Retinal pigment epithelial cell (primary cell): ENCODE measurements around the gene WIPF3.

ENCODE experiments used
- DNase-seq: peaks from one replicate; pipeline ENCODE4 v3.0.0-alpha.2; 2010; ENCODE audit warnings: low read depth
- H3K4me3 ChIP-seq: 2 replicates; pipeline ENCODE4 v1.5.1; 2011; ENCODE audit warnings: mild to moderate bottlenecking, low read length, control low read depth, moderate library complexity
- CTCF ChIP-seq: conservative IDR thresholded peaks from 2 replicates; pipeline ENCODE4 v1.5.1; 2011; ENCODE audit warnings: low read depth, low read length, control low read depth, inconsistent platforms

Gene WIPF3

GRCh38 chr7:29946428-29947186 lies 140.3 kb downstream of the WIPF3 start:
- H3K4me3 ChIP-seq: no peak overlapping the region
- peak; percentile 0 for DNase-seq
- peak; percentile 40 for TF ChIP-seq CTCF

- DNase-seq: no peak
- TF ChIP-seq CTCF: no peak
- no peak overlapping the region for H3K4me3 ChIP-seq
Measured at GRCh38 chr7:29948587-29948986, 142.3 kb downstream of the WIPF3 start.

- no peak for TF ChIP-seq CTCF
- DNase-seq: no peak
- H3K4me3 ChIP-seq: no peak overlapping the region
Measured at GRCh38 chr7:29950480-29950879, 144.2 kb downstream of the WIPF3 start.

- no peak for DNase-seq
- H3K4me3 ChIP-seq: no peak overlapping the region
- TF ChIP-seq CTCF: no peak
Measured at GRCh38 chr7:29951206-29951605, 144.9 kb downstream of the WIPF3 start.

GRCh38 chr7:29953726-29954347 lies 147.5 kb downstream of the WIPF3 start:
- DNase-seq: no peak
- TF ChIP-seq CTCF: no peak
- no peak overlapping the region for H3K4me3 ChIP-seq

- no peak overlapping the region for H3K4me3 ChIP-seq
- no peak for TF ChIP-seq CTCF
- no peak for DNase-seq
Measured at GRCh38 chr7:29955075-29955792, 148.9 kb downstream of the WIPF3 start.
